HT-29 (cell line): ENCODE results near the gene ASB13. TPM values are rescaled to one million over a fixed set of nuclear protein-coding genes. Genes with fewer than 3 reads are reported as not detected.
"Not testable (repeated sequence)": the region's sequence is repeated elsewhere in the genome, so short reads cannot be mapped to it uniquely, and the experiment has no call there.

Experiments used
- DNase-seq: peaks from one replicate; pipeline ENCODE4 v3.0.0-alpha.2; 2015; ENCODE audit warnings: low spot score
- total RNA-seq: library from RNA; depleted of rRNA; stranded (reverse); fragments of >200 nt; shearing (Covaris generic); gene quantifications from 2 replicates; pipeline ENCODE4 v1.2.3, GENCODE V29; 2014

The ASB13 gene
- total RNA-seq, 1 experiment from 2014 or later = 32.6 TPM

- DNase-seq = no peak
Measured at GRCh38 chr10:5607594-5607993, 58.8 kb downstream of the ASB13 start.

- DNase-seq = no peak
Measured at GRCh38 chr10:5606864-5607263, 59.5 kb downstream of the ASB13 start.

- DNase-seq = no peak
Measured at GRCh38 chr10:5606321-5606720, 60.1 kb downstream of the ASB13 start.

GRCh38 chr10:5604961-5605360, 61.4 kb downstream of the ASB13 start:
- no peak for DNase-seq

- DNase-seq = no peak
Measured at GRCh38 chr10:5604236-5604925, 62.0 kb downstream of the ASB13 start.

GRCh38 chr10:5603848-5604170, 62.6 kb downstream of the ASB13 start:
- DNase-seq = no peak

GRCh38 chr10:5603091-5603847, 63.1 kb downstream of the ASB13 start:
- no peak for DNase-seq

- DNase-seq = no peak
Measured at GRCh38 chr10:5601826-5602495, 64.4 kb downstream of the ASB13 start.

- no peak for DNase-seq
Measured at GRCh38 chr10:5600908-5601307, 65.5 kb downstream of the ASB13 start.

- DNase-seq = no peak
Measured at GRCh38 chr10:5599613-5600520, 66.5 kb downstream of the ASB13 start.

GRCh38 chr10:5598085-5598690, 68.2 kb downstream of the ASB13 start:
- DNase-seq = no peak

- no peak for DNase-seq
Measured at GRCh38 chr10:5596611-5597341, 69.6 kb downstream of the ASB13 start.

- DNase-seq = no peak
Measured at GRCh38 chr10:5595994-5596471, 70.4 kb downstream of the ASB13 start.

GRCh38 chr10:5595591-5595990, 70.8 kb downstream of the ASB13 start:
- no peak for DNase-seq

GRCh38 chr10:5595095-5595494, 71.3 kb downstream of the ASB13 start:
- DNase-seq = no peak

- DNase-seq = no peak
Measured at GRCh38 chr10:5594271-5595049, 71.9 kb downstream of the ASB13 start.

- DNase-seq = not testable (repeated sequence)
Measured at GRCh38 chr10:5593347-5593746, 73.0 kb downstream of the ASB13 start.

GRCh38 chr10:5592070-5592469, 74.3 kb downstream of the ASB13 start:
- DNase-seq = no peak

- no peak for DNase-seq
Measured at GRCh38 chr10:5591336-5591824, 75.0 kb downstream of the ASB13 start.
